Kidney epithelial cell (primary cell): ENCODE data around the gene SRXN1. TPM values are rescaled to one million over a fixed set of nuclear protein-coding genes. Genes with fewer than 3 reads are reported as not detected.

Source experiments
- DNase-seq: peaks from one replicate; pipeline ENCODE4 v3.0.0-alpha.2; 2010; ENCODE audit warnings: low read depth
- H3K27me3 ChIP-seq: 2 replicates; pipeline ENCODE4 v1.6.0; 2011; ENCODE audit warnings: low read length; ENCODE audit not compliant: control insufficient read depth, insufficient read depth
- H3K36me3 ChIP-seq: 2 replicates; pipeline ENCODE4 v1.5.1; 2011; ENCODE audit warnings: low read length; ENCODE audit not compliant: control insufficient read depth, insufficient read depth
- H3K4me3 ChIP-seq: 2 replicates; pipeline ENCODE4 v1.5.1; 2011; ENCODE audit warnings: low read depth, mild to moderate bottlenecking, control low read depth, low read length
- CTCF ChIP-seq: IDR thresholded peaks from 2 replicates; pipeline ENCODE4 v1.5.1; 2011; ENCODE audit warnings: mild to moderate bottlenecking, moderate library complexity, low read length, control low read depth, inconsistent platforms; ENCODE audit not compliant: insufficient read depth, poor library complexity, severe bottlenecking
- total RNA-seq: library from RNA; depleted of rRNA; stranded (reverse); fragments of >200 nt; gene quantifications from 2 replicates; pipeline ENCODE4 v1.2.3, GENCODE V29; 2015

SRXN1 gene
- total RNA-seq, 1 donor from 2014 or later: 31.4 TPM

DNA sequence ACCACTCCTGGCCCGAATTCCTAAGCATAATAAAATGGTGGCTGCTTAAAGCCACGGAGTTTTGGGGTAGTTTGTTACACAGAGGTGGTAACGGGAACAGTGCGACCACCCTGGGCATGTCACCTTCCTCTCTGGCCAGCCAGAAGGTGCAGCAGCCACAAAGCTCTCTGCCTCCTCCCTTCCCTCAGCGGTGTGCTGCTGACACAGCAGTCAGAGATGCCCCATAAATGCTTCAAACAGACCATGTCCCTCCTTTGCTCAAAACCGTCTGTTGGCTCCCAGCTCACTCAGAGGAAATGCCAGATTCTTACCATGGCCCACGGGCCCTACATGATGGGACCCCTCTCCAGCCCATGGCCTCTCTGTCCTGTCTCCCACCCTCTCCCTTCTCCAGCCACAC, 30.8 kb downstream of the SRXN1 start:
- no peak for TF ChIP-seq CTCF
- no peaks in the 10 kb centered on the region for H3K36me3 ChIP-seq
- H3K4me3 ChIP-seq: no peak overlapping the region
- H3K27me3 ChIP-seq: peaks cover 8% of the 10 kb centered on the region
- no peak for DNase-seq

DNA sequence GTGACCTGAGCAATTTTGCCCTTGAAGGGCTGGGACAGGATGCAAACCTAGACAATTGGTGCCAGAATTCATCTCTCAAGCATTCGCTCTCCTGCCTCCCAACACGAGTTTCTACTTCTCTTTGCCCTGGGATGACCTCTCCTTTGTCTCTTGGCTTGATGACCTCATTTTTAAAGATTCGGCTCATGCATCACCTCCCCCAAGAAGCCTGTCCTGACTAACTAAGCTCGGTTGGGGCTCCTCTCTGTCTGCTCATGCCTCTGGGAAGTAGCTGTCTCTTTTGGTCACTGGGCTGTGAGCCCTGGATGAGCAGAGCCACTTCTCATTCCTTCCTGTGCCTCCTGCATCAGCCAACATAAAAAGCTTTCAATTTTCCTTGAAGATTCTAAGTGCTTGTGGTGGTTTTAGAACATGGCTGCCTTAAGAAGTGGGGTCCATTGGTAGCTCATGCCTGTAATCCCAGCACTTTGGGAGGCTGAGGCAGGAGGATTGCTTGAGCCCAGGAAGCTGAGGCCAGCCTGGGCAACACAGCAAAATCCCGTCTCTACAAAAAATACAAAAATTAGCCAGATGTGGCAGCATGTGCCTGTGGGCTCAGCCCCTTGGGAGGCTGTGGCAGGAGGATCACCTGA, 31.8 kb downstream of the SRXN1 start:
- TF ChIP-seq CTCF: no peak
- no peak for DNase-seq
- Histone ChIP-seq H3K27me3 (peaks cover 8% of the 10 kb centered on the region), H3K36me3 (no peaks in the 10 kb centered on the region), H3K4me3 (no peak overlapping the region)

- no peak for TF ChIP-seq CTCF
Observed at GRCh38 chr20:620246-620645, 32.8 kb downstream of the SRXN1 start.

GRCh38 chr20:618980-619379, 34.0 kb downstream of the SRXN1 start:
- H3K4me3 ChIP-seq: no peak overlapping the region
- no peak for TF ChIP-seq CTCF
- peaks cover 8% of the 10 kb centered on the region for H3K27me3 ChIP-seq
- no peak for DNase-seq
- H3K36me3 ChIP-seq: no peaks in the 10 kb centered on the region

More at GRCh38 chr20:620246-620645, 32.8 kb downstream of the SRXN1 start:
- Histone ChIP-seq H3K4me3 (no peak overlapping the region), H3K36me3 (no peaks in the 10 kb centered on the region), H3K27me3 (peaks cover 8% of the 10 kb centered on the region)
- no peak for DNase-seq

GRCh38 chr20:617934-618690, 34.9 kb downstream of the SRXN1 start:
- no peak for DNase-seq
- TF ChIP-seq CTCF: no peak
- peaks cover 10% of the 10 kb centered on the region for H3K27me3 ChIP-seq

More at GRCh38 chr20:617934-618690, 34.9 kb downstream of the SRXN1 start:
- no peaks in the 10 kb centered on the region for H3K36me3 ChIP-seq
- H3K4me3 ChIP-seq: no peak overlapping the region
